GM12892 (cell line): ENCODE data around the gene SEC14L2.
"Not testable (repeated sequence)": the region's sequence is repeated elsewhere in the genome, so short reads cannot be mapped to it uniquely, and the experiment has no call there.

Source experiments
- DNase-seq: peaks from one replicate; pipeline ENCODE4 v3.0.0; 2011; ENCODE audit not compliant: insufficient read length
- FAIRE-seq: peaks from 2 replicates; lab custom pipeline; 2011; peaks lifted over from hg19 to GRCh38; lab: Jason Lieb, UNC
- POLR2A ChIP-seq: IDR thresholded peaks from 2 replicates; pipeline ENCODE4 v1.6.1; 2011; ENCODE audit warnings: low read depth, low read length, control low read depth
- POLR2AphosphoS5 ChIP-seq: IDR thresholded peaks from 2 replicates; pipeline ENCODE4 v1.6.1; 2011; ENCODE audit warnings: low read depth, low read length, control low read depth
- TAF1 ChIP-seq: IDR thresholded peaks from 2 replicates; pipeline ENCODE4 v1.6.1; 2011; ENCODE audit warnings: low read depth, mild to moderate bottlenecking, control low read depth, low read length, borderline replicate concordance

Gene SEC14L2

GRCh38 chr22:30453731-30454510 lies 57.1 kb downstream of the SEC14L2 start:
- DNase-seq (no peak), FAIRE-seq (no peak)
- TF ChIP-seq TAF1 (no peak), POLR2AphosphoS5 (no peak), POLR2A (no peak)

DNA sequence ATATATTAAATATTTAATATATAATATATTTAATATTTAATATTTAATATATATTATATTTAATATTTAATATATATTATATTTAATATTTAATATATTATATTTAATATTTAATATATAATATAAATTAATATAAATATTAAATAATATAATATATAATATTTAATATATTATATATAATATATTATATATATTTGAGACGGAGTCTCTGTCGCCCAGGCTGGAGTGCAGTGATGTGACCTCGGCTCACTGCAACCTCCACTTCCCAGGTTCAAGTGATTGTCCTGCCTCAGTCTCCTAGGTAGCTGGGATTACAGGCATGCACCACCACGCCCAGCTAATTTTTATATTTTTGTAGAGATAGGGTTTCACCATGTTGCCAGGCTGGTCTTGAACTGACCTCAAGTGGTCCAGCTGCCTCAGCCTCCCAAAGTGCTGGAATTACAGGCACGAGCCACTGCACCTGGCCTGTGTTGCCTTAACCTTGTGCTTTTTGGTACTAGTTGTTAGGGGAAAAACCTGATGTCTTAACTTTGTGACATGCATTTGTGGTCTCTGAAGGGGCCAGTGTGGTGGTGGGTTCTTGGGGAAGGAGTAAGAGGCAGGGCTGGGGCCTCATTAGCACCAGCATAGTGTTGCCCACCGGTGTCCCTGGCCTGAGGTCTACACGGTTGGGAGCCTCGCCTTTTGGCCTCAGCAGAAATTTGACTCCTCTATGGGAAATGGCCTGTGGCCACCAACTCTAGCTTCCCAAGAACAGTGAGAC lies 58.4 kb downstream of the SEC14L2 start:
- no peak for TF ChIP-seq TAF1
- no peak for TF ChIP-seq POLR2AphosphoS5
- TF ChIP-seq POLR2A = no peak
- FAIRE-seq (no peak), DNase-seq (no peak)

GRCh38 chr22:30457981-30458380 lies 61.2 kb downstream of the SEC14L2 start:
- DNase-seq = no peak
- no peak for FAIRE-seq
- no peak for TF ChIP-seq POLR2A
- no peak for TF ChIP-seq TAF1
- no peak for TF ChIP-seq POLR2AphosphoS5

- FAIRE-seq (no peak), DNase-seq (no peak)
- TF ChIP-seq POLR2AphosphoS5 (no peak), TAF1 (no peak), POLR2A (no peak)
These were observed 62.6 kb downstream of the SEC14L2 start for GRCh38 chr22:30459181-30460052.

- DNase-seq = no peak
- no peak for FAIRE-seq
- TF ChIP-seq TAF1 (no peak), POLR2AphosphoS5 (no peak), POLR2A (no peak)
These were observed 63.3 kb downstream of the SEC14L2 start for GRCh38 chr22:30460147-30460546.

- not testable (repeated sequence) for DNase-seq, FAIRE-seq
These were observed 63.7 kb downstream of the SEC14L2 start for GRCh38 chr22:30460555-30460954.

GRCh38 chr22:30469165-30469564 lies 72.3 kb downstream of the SEC14L2 start:
- DNase-seq (no peak), FAIRE-seq (no peak)
- TF ChIP-seq TAF1 (no peak), POLR2AphosphoS5 (no peak), POLR2A (no peak)

GRCh38 chr22:30470655-30471054 lies 73.8 kb downstream of the SEC14L2 start:
- TF ChIP-seq POLR2AphosphoS5 (no peak), POLR2A (no peak), TAF1 (no peak)
- FAIRE-seq = no peak
- DNase-seq = no peak

GRCh38 chr22:30471616-30472318 lies 74.9 kb downstream of the SEC14L2 start, which contains the start of gene SEC14L3:
SEC14L3 (minus strand) TSS chr22:30472017; CDS start chr22:30471958, 59 bp downstream.
- no peak for TF ChIP-seq POLR2A
- no peak for TF ChIP-seq TAF1
- no peak for TF ChIP-seq POLR2AphosphoS5
- no peak for DNase-seq
- no peak for FAIRE-seq

DNA sequence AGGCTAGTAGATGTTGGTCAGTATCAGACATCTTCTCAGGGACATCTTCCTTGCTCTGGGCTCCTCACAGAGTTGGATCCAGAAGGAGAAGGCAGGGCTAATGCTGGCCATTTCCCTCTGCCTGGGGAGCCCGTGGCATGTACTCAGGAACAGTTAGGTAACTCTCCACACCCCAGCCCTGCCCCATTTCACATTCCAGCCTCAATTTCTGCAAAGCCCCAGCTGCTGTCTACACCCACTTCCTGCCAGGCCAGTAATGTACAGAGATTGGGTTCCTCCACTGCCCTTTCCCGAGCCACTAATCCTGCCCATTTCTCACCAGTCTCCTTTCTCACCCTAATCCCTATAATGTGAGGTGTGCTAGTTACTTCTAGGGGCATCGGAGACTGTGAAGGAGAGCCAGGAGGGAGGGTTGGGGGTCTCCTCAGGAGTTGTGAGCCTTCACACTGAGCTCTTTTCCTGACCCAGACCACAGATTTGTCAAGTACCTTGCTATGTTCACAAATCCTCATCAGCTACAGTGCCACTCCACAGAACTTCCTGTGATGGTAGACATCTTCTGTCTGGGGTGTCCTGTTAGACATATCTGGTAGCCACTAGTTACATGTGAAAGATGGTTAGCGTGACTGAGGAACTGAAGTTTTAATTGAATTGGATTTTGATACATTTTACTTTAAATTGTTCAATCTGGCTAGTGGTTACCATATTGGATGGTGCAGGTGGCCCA lies 76.3 kb downstream of the SEC14L2 start:
- TF ChIP-seq POLR2AphosphoS5 (no peak), POLR2A (no peak), TAF1 (no peak)
- FAIRE-seq (no peak), DNase-seq (no peak)
